ENCODE measurements around the gene LDAF1. TPM values are rescaled to one million over a fixed set of nuclear protein-coding genes. Genes with fewer than 3 reads are reported as not detected.

Gene LDAF1
- total RNA-seq, 6 experiments from 2014 or later, result 1.5 to 3.1 (median 2.1) TPM

DNA sequence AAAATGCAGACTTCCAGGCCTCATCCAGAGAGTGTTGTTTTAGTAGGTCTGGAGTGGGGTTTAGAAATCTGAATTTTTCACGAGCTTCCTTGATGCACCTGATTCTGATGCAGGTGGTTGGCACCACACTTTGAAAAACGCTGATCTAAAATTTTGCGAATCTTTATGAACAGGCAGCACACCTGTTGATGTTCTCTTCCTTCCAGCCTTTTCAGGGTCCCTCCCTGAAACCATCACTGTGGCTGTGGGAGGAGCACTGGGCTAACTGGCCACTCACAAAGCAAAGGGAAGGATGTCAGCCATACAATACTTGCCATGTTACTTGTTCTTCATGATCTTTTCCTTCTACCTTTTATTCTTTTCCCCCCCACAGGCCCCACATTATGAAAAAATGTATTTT lies 14.2 kb downstream of the LDAF1 start:
- 80% methylated on average over 2 of the region's 3 CpGs for WGBS (ENCODE audit: insufficient coverage, low coverage, low lambda C conversion rate, missing lambda C conversion rate)

DNA sequence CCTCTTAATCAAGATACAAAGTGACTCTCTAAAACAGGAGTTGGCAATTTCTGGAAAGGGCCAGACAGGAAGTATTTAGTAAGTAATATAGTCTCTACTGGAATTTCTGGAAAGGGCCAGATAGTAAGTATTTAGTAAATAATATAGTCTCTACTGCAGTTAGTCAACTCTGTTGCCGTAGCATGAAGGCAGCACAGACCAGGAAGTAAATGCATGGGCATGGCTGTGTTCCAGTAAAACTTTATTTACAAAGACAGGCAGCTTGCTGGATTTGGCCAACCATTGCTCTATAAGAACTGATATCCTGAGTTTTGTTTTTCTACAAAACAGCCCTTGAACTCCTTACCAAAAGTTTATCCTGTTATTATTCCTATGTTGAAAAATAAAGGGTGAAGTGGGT lies 16.9 kb downstream of the LDAF1 start:
- no peak overlapping the region for H3K27ac ChIP-seq
- intact Hi-C loops (cut with DNase I), result no loop called here
- H3K27me3 ChIP-seq, result no peaks in the 10 kb centered on the region
- no peaks in the 10 kb centered on the region for H3K36me3 ChIP-seq
- no peak for DNase-seq
- no peak for TF ChIP-seq POLR2A (IDR thresholded peaks at IDR 0.05)
- TF ChIP-seq, protein P1, sequence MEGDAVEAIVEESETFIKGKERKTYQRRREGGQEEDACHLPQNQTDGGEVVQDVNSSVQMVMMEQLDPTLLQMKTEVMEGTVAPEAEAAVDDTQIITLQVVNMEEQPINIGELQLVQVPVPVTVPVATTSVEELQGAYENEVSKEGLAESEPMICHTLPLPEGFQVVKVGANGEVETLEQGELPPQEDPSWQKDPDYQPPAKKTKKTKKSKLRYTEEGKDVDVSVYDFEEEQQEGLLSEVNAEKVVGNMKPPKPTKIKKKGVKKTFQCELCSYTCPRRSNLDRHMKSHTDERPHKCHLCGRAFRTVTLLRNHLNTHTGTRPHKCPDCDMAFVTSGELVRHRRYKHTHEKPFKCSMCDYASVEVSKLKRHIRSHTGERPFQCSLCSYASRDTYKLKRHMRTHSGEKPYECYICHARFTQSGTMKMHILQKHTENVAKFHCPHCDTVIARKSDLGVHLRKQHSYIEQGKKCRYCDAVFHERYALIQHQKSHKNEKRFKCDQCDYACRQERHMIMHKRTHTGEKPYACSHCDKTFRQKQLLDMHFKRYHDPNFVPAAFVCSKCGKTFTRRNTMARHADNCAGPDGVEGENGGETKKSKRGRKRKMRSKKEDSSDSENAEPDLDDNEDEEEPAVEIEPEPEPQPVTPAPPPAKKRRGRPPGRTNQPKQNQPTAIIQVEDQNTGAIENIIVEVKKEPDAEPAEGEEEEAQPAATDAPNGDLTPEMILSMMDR (IDR thresholded peaks at IDR 0.05), result no peak
- H3K4me1 ChIP-seq, result no peaks in the 10 kb centered on the region
- H3K9me3 ChIP-seq, result no peaks in the 10 kb centered on the region
- WGBS (ENCODE audit: insufficient coverage, low coverage, low lambda C conversion rate, missing lambda C conversion rate), result 44% methylated on average over 1 of the region's 1 CpG
- no peak for ATAC-seq
- no peak overlapping the region for H3K4me3 ChIP-seq

More for the DNA sequence above, 14.2 kb downstream of the LDAF1 start:
- Histone ChIP-seq H3K27me3 (no peaks in the 10 kb centered on the region), H3K4me3 (no peak overlapping the region), H3K27ac (no peak overlapping the region), H3K36me3 (no peaks in the 10 kb centered on the region), H3K9me3 (no peaks in the 10 kb centered on the region), H3K4me1 (no peaks in the 10 kb centered on the region)
- intact Hi-C loops (cut with DNase I), result no loop called here
- ATAC-seq, result no peak
- TF ChIP-seq, protein P1 (IDR thresholded peaks at IDR 0.05), result no peak
- no peak for TF ChIP-seq POLR2A (IDR thresholded peaks at IDR 0.05)
- DNase-seq, result no peak

DNA sequence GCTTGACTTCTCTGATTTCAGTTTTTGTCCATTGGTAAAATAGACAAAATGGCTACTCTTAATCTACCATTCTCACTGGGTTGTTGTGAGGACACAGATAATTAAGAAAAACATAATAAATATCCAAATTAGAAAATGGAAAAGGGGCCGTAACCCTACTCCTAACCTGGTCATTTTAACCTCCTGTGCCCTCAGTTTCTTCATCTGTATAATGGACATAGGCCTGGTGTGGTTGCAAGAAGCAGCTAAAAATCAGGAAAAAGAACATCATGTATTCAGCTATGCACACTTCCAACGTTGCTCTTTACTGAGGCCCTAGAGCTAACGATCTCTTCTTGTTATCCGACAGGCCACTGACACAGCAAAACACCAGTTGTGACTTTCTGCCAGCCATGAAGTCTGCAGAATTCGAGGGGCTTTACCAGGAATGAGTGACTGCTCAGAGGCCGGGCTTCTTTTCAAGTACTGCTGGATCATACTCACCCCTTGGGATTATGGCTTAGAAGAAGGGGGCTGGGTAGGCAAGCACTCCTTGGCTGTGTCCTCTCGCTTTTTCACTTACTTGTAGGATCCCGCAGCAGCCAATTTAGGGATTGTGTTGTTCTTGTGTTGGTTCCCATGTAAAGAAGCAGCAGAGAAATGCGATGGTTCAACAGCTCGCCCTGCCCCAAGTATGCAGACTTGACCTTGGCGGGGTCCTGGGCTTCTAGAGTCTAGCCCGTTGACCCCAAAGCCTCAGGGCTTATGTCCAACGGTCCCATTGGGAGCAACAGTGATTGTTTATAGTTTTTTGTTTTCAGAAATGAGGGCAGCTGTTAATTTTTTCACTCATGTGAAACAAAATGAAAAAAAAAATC lies 20.9 kb downstream of the LDAF1 start:
- Histone ChIP-seq H3K27me3 (no peaks in the 10 kb centered on the region), H3K9me3 (no peaks in the 10 kb centered on the region), H3K4me1 (no peaks in the 10 kb centered on the region), H3K36me3 (no peaks in the 10 kb centered on the region), H3K4me3 (no peak overlapping the region), H3K27ac (no peak overlapping the region)
- ATAC-seq (no peak), DNase-seq (no peak)
- WGBS (ENCODE audit: insufficient coverage, low coverage, low lambda C conversion rate, missing lambda C conversion rate), result 68% methylated on average over 7 of the region's 13 CpGs
- TF ChIP-seq POLR2A (IDR thresholded peaks at IDR 0.05), result no peak
- intact Hi-C loops (cut with DNase I), result no loop called here

DNA sequence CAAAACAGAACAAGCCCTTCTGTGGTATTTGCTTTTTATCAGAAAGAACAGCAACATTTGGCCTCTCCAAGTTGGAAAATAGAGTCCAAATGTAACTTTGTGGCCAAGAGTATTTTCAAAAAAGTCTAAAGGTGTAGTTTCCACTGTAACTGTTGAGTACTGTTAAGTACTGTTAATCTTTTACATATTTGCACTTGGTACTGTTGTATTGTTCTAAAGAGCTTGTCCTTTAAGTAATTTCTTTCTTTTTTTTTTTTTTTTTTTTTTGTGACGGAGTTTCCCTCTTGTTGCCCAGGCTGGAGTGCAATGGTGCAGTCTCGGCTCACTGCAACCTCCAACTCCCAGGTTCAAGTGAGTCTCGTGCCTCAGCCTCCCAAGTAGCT lies 21.5 kb downstream of the LDAF1 start:
- Histone ChIP-seq H3K4me1 (no peaks in the 10 kb centered on the region), H3K27me3 (no peaks in the 10 kb centered on the region), H3K27ac (no peak overlapping the region), H3K36me3 (no peaks in the 10 kb centered on the region), H3K4me3 (no peak overlapping the region), H3K9me3 (no peaks in the 10 kb centered on the region)
- ATAC-seq (no peak), DNase-seq (no peak)
- TF ChIP-seq, protein P1 (IDR thresholded peaks at IDR 0.05), result no peak
- no peak for TF ChIP-seq POLR2A (IDR thresholded peaks at IDR 0.05)
- WGBS (ENCODE audit: insufficient coverage, low coverage, low lambda C conversion rate, missing lambda C conversion rate), result 83% methylated on average over 3 of the region's 3 CpGs
- intact Hi-C loops (cut with DNase I), result no loop called here

DNA sequence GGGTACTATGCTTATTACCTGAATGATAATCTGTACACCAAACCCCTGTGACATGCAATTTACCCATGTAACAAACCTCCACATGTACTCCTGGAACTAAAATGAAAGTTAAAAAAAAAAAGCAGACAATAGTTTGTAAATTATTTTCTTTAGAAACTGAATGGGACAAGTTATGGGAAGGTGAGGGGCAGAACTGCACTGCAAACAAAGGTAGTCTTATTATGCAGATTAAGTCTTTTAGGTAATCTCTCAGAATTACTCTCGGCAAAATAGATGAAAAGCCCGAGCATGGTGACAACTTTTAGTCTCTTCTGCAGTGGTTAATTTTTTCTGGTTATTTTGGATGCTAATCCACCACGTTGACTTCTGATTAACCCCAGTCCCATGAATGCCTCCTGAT lies 25.5 kb downstream of the LDAF1 start:
- no peak for TF ChIP-seq POLR2A (IDR thresholded peaks at IDR 0.05)
- TF ChIP-seq, protein P1 (IDR thresholded peaks at IDR 0.05), result no peak
- Histone ChIP-seq H3K4me3 (no peak overlapping the region), H3K9me3 (no peaks in the 10 kb centered on the region), H3K27ac (no peak overlapping the region), H3K27me3 (no peaks in the 10 kb centered on the region), H3K4me1 (no peaks in the 10 kb centered on the region), H3K36me3 (no peaks in the 10 kb centered on the region)
- intact Hi-C loops (cut with DNase I), result no loop called here
- DNase-seq, result no peak
- WGBS (ENCODE audit: insufficient coverage, low coverage, low lambda C conversion rate, missing lambda C conversion rate), result 69% methylated on average over 3 of the region's 3 CpGs
- no peak for ATAC-seq

Measured in right lobe of liver (tissue), 6 donors.